HG02571 (cell line): ENCODE data around the gene PLCL2.

Experiments
- ATAC-seq: cut with Tn5 transposase; IDR thresholded peaks from one replicate; pipeline ENCODE4 v1.9.1; 2021; ENCODE audit warnings: mild to moderate bottlenecking, moderate library complexity; ENCODE audit not compliant: unreplicated experiment

PLCL2 gene

GRCh38 chr3:16865335-16865734, 19.4 kb upstream of the PLCL2 start:
- ATAC-seq: no peak

- ATAC-seq: no peak
Observed at GRCh38 chr3:16866571-16866970, 18.2 kb upstream of the PLCL2 start.

- no peak for ATAC-seq
Observed at GRCh38 chr3:16868513-16868912, 16.2 kb upstream of the PLCL2 start.

GRCh38 chr3:16869261-16870005, 15.3 kb upstream of the PLCL2 start:
- no peak for ATAC-seq

- ATAC-seq: no peak
Observed at GRCh38 chr3:16871915-16872842, 12.6 kb upstream of the PLCL2 start.

- ATAC-seq: no peak
Observed at GRCh38 chr3:16873872-16874271, 10.9 kb upstream of the PLCL2 start.

- ATAC-seq: no peak
Observed at GRCh38 chr3:16875876-16876550, 8.7 kb upstream of the PLCL2 start.

DNA sequence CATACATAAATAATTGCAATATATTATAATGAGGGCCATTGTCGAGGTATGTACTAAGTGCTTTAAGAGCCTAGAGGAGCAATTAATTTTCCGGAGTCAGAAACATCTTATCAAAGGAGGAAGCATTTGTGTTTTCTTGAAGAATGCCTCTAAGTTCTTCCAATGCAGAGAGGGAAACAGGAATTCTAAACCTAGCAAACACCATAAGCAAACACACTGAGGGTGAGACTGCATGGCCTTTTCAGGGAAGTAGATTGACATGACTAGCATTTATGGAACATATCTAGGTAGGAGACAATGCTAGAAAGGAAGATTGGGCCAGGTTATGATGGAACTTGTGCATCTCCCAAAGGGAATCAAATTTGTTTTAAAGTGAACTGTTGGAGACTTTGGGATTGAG, 7.2 kb upstream of the PLCL2 start:
- ATAC-seq: no peak

- no peak for ATAC-seq
Observed at GRCh38 chr3:16877911-16878310, 6.8 kb upstream of the PLCL2 start.

GRCh38 chr3:16881896-16882630, 2.7 kb upstream of the PLCL2 start:
- no peak for ATAC-seq

DNA sequence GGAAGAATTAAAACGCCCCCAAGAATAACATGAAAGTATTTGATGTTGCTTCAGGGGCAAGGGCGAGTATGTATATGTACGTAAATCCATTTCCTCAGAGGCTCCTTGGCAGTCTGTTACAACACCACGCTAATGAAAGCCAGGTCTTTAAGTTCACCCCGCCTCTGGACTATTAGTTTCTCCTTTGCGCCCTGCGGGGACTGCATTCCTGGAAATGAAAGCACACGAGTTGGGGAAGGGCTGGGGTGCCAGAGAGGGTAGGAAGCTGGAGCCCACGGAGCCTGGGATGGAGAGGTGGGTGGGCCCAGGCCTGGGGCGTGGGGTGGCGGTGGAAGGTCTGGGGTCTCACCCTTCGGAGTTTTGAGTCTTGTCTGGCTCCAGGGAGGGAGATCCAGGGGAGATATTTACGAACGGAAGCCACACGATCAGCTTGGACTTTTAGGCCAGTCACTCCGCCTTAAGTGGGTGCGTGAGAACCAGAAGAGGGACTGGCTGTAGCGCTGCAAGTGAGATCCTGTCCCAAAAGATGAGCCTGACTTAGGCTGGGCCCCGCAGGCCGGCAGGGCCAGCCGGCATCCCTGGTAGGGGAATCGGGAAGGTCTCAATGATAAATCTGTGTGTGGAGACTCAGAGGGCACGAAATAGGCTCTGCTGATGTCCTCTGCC, 1.6 kb upstream of the PLCL2 start:
- ATAC-seq: no peak

DNA sequence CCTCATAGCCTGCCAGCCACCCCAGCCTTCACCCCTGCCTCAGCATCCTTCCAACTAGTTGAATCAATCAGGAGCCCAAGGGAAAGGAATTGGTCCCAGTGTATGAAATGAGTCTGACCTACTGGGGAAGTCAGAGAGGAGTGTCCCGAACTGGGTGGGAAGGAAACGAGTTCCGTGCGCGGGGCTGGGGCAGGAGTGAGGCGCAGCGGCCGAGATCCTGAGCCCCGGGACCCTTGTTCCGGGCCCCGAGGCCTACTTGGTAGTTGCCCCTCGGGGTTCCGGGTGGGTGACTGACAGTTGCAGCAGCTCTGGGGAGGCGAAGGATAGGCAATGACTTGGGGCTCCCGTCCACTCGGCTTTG, 1.1 kb upstream of the PLCL2 start:
- ATAC-seq: no peak

GRCh38 chr3:16884084-16884747, 539 bp upstream of the PLCL2 start:
- peak; percentile 37 for ATAC-seq

GRCh38 chr3:16885593-16886302, 993 bp downstream of the PLCL2 start:
- ATAC-seq: peak; percentile 30

DNA sequence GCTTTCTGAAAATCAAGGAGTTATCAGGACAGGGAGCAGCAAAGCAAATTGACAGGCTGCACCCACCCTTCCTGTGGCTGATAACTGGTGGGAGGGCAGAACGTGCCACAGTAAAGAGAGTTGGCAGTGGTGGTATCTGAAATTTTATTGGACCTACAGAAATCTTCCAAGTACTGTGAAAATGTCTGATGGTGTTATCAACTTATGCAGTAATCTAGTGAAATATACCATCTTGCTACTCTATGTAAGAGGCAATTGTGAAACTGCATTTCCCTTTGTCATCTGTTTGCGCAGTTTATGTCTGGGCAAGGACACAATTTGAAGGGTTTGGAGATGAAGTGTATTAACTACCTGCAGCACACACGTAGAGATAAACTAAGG, 1.5 kb downstream of the PLCL2 start:
- no peak for ATAC-seq

GRCh38 chr3:16887130-16887529, 2.4 kb downstream of the PLCL2 start:
- ATAC-seq: no peak

DNA sequence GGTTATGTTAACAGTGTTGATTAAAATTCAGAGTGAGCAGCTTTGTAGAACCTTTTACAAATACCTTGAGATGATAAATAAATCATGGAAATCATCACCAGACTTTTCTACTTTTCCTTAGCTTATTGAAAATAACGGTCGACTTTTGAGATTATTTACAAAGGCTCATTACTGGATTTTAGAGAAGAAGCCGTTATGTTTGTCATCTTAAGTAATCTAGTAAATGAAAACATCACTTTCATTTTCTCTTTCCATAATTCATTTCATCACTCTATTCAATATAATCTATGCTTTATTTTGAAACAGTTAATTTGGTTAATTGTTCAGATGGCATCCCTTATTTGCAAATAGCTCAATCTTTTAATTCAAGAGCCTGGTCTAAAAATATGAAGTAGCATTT, 3.6 kb downstream of the PLCL2 start:
- no peak for ATAC-seq

DNA sequence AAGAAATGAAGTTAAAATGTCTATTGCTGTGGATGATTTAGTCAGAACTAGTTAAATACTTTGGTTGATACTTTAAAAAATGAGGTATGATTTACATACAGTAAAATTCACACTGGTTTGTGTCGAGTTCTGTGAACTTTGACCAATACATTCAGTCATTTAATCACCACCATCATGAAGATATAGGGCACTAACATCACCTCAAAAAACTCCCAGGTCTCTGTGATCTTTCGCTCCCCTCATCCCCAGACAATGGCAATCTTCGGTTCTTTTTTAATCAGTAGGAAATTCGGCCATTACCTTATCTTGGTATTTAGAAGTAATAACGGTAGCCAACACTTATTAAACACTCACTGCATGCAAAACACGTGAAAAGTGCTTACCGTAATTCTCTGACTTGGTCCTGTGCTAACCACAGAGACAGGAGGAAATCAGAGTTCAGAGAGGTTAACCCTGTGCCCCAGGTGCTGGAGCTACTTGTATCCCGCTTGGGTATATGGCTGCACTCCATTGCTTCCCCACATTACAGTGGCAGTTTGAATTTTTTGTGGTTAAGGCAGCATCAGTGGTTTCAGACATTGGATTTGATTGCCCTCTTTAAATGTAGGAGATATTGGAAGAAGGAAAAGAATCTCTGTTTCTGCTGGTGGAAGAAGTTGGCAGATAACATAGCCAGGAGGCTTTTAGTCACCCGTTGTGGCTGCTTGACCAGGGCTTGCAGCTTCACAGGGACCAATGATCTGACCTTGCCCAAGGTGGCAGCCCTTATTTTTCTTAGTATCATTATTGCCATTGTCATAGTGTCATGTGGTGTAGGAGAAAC, 4.2 kb downstream of the PLCL2 start:
- peak; percentile 40 for ATAC-seq
